Effector CD4-positive, alpha-beta T cell (primary cell): Measurements from ENCODE around the gene NKX1-1.
"Not testable (repeated sequence)": the region's sequence is repeated elsewhere in the genome, so short reads cannot be mapped to it uniquely, and the experiment has no call there.

Experiments
- DNase-seq: peaks from one replicate; pipeline ENCODE4 v3.0.0-alpha.2; 2020

The NKX1-1 gene

DNA sequence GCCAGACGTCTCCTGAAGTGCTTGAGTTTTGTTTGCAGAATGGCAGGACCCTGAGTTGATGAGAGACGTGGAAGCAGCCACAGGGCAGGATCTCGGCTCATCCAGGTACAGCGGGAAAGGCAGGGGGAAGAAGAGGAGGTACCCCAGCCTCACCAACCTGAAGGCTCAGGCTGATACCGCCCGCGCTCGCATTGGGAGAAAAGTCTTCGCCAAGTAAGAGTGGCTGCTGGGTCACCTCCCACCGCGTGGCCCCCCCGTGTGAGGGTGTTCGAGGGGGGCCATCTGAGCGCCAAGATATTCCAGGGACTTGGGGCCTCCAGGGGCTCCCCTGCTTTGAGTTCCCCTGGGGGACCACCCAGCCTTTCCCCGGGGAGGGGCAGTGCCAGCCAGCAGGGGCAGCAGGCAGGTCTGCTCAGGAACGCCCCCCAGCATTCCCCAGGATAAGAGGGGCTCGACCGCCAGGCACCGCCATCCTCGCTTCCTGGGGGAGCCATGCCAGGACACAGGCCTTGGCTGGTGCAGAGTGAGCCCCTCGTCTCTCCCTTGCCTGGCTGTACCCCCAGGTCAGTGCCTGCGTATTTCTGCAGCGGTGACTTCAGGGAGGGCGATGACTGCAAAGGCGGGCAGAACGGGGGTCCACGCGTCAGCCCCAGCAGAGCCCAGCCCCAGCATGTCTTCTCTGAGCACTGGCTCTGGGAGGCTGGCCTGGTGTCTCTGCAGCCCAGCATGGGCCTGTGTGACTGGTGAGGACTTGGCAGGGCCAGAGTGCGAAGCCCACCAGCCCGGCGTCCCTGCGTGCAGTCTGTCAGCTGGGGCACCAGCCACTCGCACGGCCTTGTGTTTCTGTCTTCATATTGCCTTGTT, 22.3 kb downstream of the NKX1-1 start:
- DNase-seq: no peak

DNA sequence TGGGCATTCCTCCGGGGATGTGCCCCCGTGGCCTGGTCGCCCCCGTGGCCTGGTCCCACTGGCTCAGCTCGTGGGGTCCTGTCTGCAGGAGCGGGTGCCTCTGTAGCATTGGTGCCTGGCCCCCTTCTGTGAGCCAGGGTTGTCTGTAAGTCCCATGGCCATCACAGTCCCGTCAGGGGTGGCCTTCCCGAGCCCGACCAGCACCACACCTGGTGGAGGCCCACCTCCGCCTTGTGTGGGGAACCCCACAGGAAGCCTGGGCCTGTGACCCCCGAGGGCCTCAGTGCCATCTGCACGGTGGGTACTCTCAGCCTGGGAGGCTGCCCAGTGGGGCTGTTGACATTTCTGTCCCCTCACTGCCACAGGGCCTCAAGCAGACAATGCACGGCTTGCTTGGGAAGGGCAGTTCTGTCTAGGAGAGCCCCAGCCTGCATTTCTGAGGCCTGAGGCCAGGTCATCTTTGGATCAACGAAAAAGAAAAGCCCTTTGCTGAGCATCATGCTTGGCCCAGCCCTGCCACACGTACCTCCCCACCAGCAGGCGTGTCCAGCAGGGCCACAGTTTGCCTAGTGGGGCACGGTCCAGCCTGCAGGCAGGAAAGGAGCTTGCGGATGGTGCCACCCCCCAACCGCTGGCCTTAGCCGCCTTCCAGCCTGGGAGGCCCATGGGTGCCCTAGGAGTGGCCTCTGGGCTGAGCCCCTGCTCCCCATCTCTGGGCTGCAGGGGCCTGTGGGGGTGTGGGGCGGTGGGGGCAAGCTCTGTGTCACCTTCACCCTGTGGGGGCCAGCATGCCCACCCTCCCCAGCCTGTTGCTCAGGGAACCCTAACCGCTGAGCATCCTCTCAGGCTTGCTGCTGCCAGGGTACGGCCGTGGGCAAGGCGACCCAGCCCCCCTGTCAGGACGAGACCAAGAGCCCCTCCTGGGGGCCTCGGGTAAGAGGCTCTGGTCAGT, 23.2 kb downstream of the NKX1-1 start:
- DNase-seq: no peak

DNA sequence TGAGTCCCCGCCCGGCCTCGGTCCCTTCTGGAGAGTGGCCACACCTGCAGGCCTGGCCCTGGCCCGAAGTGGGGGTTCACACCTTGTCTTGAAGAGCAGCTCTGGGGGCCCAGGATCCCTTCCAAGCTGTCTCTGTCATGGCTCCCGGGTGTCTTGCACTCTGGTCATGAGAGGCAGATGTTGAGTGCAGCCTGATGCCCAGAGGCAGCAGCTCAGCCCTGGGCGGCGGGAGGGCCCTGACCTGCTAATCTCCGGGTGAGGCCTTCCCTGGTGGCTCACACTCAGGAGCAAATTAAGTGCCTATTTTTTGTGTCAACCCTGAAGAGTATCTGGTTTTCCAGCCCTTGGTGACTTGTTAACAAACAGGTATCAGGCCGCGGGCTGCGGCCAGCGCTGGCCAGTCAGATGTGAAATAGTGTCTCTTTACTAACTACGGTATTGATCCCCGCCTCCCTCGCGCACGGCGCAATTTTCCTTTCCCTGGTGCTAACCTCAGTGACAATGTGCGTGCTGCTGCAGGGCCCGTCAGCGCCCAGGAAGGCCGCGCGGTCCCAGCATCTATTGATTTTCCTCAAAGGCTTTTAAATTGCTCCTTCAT, 24.2 kb downstream of the NKX1-1 start:
- no peak for DNase-seq

DNA sequence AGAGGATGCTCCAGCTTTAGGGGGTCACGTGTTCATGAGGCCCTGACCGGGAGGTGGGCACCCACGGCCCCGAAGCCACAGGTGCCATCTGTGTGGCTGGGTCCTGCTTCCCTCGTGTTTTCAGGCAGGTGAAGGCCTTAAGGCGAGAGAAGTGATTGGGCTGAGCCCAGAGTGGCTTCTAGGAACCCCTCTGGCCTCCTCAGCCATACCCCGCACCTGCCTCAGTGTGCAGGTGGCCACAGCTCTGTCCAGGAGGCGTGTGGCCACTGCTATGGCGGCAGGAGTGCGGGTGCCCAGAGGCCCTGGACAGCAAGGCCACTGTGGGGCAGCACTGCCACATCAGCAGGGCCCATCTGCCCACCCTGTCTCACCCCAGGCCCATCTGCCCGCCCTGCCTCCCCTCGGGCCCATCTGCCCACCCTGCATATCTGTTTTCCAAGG, 25.0 kb downstream of the NKX1-1 start:
- DNase-seq: no peak

DNA sequence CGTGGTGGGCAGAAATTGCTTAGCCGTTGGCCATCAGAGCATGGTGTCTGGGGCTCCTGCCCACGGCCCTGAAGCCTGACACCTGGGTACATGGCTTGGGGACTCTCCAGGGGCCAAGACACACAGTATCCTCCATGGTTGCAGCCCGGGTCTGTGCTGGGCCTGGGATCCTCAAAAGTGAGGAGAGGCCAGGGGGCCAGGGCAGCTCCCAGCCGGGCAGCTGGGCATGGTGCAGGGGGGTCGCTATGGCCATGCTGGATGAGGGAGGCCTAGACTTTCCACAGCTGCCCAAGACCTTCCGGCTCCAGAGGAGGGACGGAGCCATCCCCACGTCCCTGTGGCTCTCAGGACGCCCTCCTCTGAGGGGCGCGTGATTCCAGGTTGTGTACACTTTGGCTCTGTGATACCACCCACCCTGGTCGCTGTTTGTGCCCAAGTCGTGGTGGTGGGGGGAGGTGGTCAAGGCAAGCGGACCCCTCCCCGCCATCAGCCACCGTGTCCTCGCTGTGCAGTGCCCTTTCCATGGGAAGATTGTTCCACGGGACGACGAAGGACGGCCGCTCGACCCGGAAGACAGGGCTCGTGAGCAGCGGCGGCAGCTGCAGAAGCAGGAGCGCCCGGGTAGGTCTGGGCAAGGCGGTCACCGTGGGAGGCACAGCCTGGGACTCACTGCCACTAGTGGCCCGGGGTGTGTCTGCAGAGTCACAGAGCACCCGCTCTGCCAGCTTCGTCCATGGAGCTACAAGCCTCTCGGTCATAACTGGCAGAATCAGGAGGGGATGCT, 25.7 kb downstream of the NKX1-1 start:
- DNase-seq: no peak

DNA sequence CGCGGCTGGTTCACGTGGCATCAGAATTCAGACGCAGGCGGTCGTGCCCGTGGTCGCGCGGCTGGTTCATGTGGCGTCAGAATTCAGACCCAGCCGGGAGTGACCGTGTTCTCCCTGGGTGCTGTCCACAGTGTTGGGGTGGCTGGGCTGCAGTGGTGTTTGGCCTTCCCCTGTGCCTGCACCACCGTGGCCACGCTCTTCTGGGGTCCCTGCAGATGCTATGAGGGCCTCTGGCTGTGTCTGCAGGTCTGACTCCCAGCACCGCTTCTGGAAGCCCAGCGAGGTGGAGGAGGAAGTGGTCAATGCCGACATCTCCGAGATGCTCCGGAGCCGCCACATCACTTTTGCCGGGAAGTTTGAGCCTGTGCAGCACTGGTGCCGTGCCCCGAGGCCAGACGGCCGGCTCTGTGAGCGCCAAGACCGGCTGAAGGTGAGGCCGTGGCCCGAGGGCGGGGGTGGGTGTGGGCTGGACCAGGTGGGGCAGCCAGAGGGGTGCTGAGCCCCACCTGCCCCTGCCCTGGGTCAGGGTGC, 26.4 kb downstream of the NKX1-1 start:
- DNase-seq: no peak

DNA sequence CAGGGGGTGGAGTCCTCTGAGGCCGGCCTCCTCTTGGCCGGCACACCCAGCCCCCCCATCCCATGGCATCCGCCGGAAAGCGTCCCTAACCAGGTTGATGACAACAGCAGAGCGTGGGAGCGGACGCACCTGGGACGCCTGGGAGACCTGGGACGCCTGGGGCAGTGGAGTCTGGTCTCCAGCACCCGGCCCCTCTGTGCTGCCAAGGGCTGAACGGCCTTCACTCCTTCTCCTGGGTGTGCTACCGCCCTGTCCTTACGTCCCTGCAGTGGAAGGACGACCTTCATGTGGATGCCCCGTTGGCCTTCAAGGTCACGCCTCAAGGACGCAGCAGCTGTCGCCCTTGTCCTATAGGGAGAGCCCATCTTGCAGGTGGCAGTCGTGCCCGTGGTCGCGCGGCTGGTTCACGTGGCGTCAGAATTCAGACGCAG, 26.9 kb downstream of the NKX1-1 start:
- no peak for DNase-seq

DNA sequence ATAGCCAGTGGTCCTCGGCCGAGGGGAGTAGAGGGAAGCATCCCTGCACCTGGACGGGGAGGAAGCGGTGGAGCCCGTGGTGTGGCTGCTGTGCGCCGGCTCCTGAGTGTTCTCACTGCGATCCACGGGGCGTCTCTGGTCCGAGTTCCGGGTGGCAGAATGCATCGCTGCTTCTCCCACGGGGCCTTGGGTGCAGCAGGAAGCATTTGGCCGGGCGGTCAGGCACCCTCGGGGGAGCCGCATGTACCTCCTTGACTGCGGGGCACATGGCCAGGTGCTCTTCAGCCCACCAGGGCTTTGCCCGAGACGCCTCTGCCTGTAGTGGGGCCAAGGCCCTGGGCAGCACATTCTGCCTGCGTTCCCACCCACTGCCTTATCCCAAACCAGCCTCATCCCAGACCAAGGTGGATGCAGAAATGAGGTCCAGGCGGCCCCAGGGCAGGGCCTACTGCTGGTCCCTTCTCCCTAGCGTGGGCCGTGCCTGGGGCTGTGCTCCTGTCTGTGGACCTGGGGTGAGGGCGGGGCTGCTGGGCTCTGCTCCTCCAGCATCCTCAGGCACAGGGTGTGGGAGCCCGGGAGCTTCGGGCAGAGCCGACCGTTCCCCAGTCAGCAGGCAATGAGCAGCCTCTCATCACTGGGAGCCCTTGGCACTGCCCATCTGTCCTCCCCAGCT, 27.5 kb downstream of the NKX1-1 start:
- DNase-seq: no peak

DNA sequence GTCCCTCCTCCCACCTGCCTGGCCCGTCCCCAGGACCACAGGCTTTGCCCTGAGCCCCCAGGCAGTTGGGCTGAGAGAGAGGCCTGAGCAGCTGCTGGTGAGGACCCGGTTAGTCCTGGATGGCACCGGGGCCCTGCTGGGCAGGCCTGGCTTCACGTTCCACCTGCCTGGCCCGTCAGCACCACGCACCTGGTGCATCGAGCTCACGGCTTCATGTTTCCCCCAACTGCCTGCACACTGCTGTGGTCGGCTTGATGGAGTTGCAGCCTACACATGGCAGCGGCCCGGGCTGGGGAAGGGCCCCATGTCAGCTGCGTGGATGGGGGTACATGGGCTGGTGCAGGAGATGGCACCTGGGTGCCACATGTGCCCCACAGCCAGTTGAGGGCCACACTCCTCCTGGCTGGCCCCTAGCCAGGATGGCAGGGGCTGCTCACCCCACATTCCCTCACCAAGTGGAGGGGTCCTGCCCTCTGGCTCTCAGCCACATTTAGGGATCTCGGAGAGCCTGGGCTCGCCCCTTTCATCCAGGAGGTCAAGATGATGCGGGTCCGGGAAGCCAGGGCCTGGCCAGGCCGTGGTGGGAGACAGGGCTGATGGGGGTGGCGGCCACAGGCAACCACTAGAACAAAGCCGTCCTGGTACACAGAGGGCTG, 28.5 kb downstream of the NKX1-1 start:
- DNase-seq: no peak

DNA sequence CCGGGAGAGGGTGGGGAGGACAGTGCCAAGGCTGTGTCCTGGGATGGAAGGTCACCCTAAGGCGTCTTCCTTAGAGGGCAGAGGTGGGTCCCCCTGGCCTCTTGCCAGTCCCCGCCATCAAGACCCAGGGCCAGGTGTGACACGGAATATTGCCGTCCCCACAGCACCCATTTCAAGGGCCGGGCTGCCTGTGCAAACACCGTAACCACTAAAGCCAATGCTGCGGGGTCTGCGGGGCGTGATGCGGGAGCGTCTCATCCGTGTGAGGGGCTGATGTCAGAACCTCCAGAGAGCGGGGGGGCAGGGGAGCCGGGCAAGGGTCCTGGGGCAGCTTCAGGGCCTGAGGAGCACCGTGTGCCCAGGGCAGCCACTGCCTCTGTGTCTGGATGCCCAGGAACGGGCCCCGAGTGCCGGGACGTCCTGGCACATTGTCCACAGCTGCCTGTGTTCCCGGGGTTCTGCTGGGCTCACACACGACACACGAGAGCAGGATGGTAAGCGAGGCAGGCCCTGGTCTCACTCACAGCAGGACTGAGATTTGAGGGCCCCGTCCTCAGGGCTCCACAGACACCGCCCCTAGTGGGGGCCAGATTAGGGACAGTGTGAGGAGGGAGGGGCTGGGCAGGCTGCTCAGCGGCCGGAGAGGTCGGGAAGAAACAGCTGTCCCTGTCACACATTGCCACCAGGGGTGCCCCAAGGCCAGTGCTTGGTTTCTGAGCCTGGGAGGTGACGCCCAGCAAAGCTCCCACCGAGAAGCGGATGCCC, 29.2 kb downstream of the NKX1-1 start:
- DNase-seq: no peak

DNA sequence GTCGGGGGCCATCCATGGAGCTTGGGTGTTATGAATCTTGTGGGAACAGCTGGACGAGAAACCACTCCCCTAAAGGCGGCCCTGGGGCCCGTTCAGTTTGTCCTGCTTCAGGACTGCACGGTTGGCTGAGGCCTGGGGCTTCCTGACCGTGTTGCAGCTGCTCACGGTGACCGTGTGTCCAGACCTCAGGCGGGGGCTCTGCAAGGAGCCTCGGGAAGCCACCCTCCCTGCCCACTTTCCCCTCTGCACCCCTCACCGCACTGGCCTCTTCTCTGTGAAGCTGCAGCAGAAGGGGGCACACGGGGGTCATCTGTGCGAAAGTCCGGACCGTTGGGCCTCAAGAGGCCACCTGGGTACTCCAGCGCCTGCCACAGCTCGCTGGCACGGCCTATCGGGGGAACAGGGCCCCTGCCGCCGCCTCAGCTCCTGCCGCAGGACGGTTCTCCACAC, 29.8 kb downstream of the NKX1-1 start:
- DNase-seq: no peak

DNA sequence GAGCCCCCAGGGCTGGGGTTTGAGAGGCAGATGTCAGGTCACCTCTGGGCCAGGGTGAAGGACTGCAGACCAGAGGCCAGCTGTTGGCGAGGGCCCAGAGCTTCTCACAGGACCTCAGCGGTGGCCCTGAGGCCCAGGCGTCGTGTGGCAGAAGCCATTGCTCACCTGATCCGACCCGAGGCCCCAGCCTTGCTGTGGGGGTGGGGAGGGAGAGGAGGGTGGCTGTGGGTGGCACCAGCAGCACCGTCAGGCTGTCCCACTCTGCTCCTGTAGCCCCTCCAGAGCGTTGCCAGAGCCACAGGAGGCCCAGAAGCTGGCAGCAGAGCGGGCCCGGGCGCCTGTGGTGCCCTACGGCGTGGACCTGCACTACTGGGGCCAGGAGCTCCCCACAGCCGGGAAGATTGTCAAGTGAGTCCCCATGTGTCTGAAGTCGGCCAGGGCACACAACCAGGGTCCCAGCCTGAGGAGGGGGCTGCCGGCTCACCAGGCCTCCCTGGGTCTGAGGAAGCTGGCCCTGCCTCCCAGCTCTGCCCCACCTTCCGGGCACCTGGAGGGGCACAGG, 30.4 kb downstream of the NKX1-1 start:
- DNase-seq: no peak

DNA sequence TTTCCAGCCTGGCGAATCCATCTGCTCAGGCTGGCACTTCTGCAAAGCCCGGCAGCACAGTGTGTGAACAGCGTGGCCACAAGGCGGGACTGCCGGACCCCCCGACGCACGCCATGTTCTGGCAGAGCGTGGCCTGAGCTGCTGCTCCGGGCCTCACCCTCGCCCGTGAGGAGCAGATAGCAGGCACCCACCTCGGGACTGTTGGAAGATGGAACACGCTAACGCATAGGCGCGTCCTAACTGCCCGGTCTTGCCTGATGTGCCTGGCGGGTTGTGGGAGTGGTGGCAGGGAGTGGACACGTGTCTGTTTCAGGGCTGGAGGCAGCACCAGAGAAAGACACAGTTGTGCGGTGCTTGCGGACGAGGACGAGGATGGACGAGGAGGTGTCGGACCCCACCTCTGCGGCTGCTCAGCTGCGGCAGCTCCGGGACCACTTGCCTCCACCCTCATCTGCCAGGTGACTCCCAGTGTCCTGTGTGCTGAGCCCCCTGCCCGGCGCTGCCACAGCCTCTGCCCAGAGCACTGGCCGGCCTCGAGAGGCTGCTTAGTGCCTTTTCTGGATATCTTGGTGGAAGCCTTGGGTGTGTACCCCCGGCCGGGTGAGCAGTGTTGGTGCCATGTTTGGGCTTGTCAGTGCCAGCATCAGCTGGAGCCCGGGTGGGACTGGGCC, 31.1 kb downstream of the NKX1-1 start:
- no peak for DNase-seq

DNA sequence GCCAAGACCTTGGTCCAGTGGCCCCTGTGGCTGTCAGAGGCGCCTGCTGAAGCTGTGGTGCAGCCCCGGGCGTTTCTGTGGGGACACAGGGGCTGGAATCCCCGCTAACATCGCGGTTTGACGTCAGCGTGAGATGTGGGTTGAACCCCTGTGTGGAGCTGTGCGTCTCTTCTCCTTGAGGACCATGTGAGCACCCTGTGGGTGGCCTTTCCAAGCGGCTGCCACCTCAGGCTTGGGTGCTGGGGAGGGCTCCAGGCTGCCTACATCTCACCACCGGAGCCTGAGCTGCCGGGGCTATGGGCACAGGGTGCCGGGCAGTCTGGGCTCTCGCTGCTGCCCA, 31.6 kb downstream of the NKX1-1 start:
- no peak for DNase-seq

DNA sequence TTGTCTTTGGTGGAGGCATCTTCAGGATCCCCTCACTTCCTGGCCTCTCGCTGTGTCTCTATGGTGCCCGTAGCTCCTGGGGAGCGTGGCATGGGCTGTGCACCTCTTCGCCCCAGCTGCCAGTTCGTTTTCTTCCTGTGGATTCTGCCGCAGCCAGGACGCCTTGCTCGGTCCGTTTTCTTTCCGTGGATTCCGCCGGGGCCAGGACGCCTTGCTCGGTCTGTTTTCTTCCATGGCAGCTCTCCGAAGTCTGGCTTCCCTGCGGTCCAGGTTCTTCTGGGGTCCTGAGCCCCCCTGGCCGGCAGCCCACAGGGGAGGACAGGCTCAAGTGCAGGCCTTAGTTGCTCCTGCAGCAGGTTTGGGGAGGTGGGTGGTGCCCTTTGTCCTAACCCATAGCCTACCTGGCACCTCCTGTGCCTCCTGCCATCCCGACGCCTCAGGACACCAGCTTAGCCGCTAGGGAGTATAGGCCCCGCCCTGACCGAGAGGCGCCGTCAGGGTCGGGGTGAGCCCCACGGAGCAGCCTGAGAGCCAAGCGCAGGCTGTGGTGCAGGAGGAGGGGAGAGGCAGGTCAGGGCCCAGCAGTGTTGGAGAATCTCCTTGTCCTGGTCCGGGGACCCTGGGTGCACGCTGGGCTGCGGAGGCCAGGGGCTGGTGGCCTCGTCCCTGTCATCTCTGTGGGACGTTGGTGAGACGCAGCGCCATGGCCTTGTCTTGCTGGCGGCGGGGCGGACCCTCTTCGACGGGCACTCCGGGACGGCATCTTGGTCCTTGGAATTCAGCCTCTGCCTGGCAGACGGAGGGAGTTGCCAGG, 32.1 kb downstream of the NKX1-1 start:
- no peak for DNase-seq

DNA sequence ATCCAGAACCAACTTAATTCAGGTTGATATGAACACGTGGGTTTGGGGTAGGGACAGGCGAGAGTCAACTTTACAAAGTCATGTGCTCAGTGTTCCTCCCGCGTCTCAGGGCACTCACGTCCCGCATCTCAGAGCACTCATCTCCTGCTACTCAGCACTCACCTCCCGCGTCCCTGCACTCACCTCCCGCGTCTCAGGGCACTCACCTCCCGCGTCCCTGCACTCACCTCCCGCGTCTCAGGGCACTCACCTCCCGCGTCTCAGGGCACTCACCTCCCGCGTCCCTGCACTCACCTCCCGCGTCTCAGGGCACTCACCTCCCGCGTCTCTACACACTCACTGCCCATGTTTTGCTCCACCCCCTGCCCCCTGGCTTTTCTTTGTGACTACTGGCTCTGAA, 33.7 kb downstream of the NKX1-1 start:
- not testable (repeated sequence) for DNase-seq

DNA sequence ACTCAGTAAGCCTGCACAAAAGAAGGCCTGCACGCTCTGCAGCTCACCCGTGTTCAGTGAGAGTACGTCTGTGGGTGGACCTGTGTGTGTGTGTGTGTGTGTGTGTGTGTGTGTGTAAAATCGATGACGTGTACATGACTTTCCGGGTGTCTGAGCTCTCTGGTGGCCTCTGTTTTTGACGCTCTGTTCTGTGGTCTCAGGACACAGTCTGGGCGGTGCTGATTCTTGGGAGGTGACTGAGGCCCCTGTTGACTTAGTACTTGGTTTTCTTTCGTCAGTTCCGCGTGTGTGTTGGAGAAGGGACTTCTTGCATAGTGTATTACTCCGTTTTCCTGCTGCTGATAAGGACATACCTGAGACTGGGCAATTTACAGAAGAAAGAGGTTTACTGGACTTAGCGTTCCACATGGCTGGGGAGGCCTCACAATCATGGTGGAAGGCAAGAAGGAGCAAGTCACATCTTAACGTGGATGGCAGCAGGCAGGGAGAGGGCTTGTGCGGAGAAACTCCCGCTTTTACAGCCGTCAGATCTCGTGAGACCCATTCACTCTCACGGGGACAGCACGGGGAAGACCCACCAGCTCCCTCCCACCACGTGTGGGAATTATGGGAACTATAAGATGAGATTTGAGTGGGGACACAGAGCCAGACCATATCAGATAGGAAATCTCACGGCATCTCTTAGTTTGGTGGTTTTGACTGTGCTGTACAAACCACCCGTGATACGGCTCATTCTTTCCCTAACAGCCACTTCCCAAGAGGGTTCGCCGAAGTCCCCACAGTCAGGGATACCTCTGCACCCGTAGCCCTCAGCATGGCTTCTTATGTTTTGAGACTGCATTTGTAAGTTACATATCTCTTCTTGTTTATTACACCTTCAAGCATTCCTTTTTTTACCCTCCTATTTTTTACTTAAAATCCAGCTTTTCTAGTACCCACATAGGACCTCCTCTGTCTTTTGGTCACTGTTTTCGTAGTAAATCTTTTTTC, 34.8 kb downstream of the NKX1-1 start:
- DNase-seq: no peak
